SU-DHL-6 (cell line): Measurements from ENCODE around the gene MEN1.

Source experiments
- H2AFZ ChIP-seq: fragments of 200-600 bp; sonication (generic); 2 replicates; pipeline ENCODE4 v1.6.1; 2014; ENCODE audit warnings: low read depth, mild to moderate bottlenecking, moderate library complexity, mixed read lengths, antibody characterized with exemption, low read length; ENCODE audit not compliant: severe bottlenecking
- H3F3A ChIP-seq: fragments of 200-600 bp; shearing (Covaris generic); 2 replicates; pipeline ENCODE4 v1.6.0; 2016; ENCODE audit warnings: antibody characterized with exemption, mild to moderate bottlenecking; ENCODE audit not compliant: insufficient read depth
- H3K27ac ChIP-seq: fragments of 200-600 bp; sonication (generic); 2 replicates; pipeline ENCODE4 v1.5.1; 2016; ENCODE audit warnings: low read depth, mild to moderate bottlenecking, low read length, moderate library complexity, mixed read lengths
- H3K27me3 ChIP-seq: fragments of 200-600 bp; sonication (generic), shearing (Covaris generic); 2 replicates; pipeline ENCODE4 v1.6.0; 2014; ENCODE audit warnings: mild to moderate bottlenecking, low read length
- H3K36me3 ChIP-seq: fragments of 200-600 bp; sonication (generic); 2 replicates; pipeline ENCODE4 v1.6.1; 2014; ENCODE audit warnings: mild to moderate bottlenecking, low read length, mixed read lengths
- H3K4me2 ChIP-seq: fragments of 300-600, 200-600 bp; shearing (Covaris generic), sonication (generic); 2 replicates; pipeline ENCODE4 v1.6.0; 2014; ENCODE audit warnings: low read length, low read depth, mild to moderate bottlenecking; ENCODE audit not compliant: poor library complexity, severe bottlenecking
- H3K4me3 ChIP-seq: fragments of 200-600 bp; sonication (generic); 2 replicates; pipeline ENCODE4 v1.5.1; 2014; ENCODE audit warnings: antibody characterized with exemption, low read length, mild to moderate bottlenecking, mixed read lengths; ENCODE audit not compliant: insufficient read depth, poor library complexity, severe bottlenecking
- H3K79me2 ChIP-seq: fragments of 200-600 bp; sonication (generic); 2 replicates; pipeline ENCODE4 v1.6.1; 2014; ENCODE audit warnings: mild to moderate bottlenecking, low read length, moderate library complexity; ENCODE audit not compliant: insufficient read depth
- H3K9ac ChIP-seq: fragments of 200-600 bp; sonication (generic); 2 replicates; pipeline ENCODE4 v1.7.0; 2014; ENCODE audit warnings: mild to moderate bottlenecking, low read length
- H3K9me2 ChIP-seq: fragments of 200-600 bp; sonication (generic); replicated peaks from 2 replicates; pipeline ENCODE4 v1.6.1; 2014; ENCODE audit warnings: low read length; ENCODE audit not compliant: insufficient read depth
- H3K9me3 ChIP-seq: fragments of 200-600 bp; sonication (generic); 2 replicates; pipeline ENCODE4 v1.6.1; 2014; ENCODE audit warnings: low read length, mixed read lengths; ENCODE audit not compliant: insufficient read depth
- H4K20me1 ChIP-seq: fragments of 200-600 bp; sonication (generic); 2 replicates; pipeline ENCODE4 v1.6.1; 2014; ENCODE audit warnings: low read depth, mild to moderate bottlenecking, antibody characterized with exemption, low read length, moderate library complexity, mixed read lengths
- CTCF ChIP-seq: fragments of 200-600 bp; sonication (generic); IDR thresholded peaks from one replicate; pipeline ENCODE4 v1.5.1; 2017; ENCODE audit warnings: antibody characterized with exemption, mild to moderate bottlenecking, low read length, moderate library complexity; ENCODE audit not compliant: insufficient read depth, poor library complexity, severe bottlenecking
- EZH2phosphoT487 ChIP-seq: fragments of 200-600 bp; sonication (generic), shearing (Covaris generic); conservative IDR thresholded peaks from 2 replicates; pipeline ENCODE4 v1.6.1; 2018; ENCODE audit warnings: mild to moderate bottlenecking, antibody characterized with exemption, low read length, moderate library complexity, mixed read lengths

MEN1 gene

GRCh38 chr11:64844330-64845128 is 34.2 kb upstream of the MEN1 start, which contains the start of gene CDC42BPG:
TSS of gene CDC42BPG (minus strand) at chr11:64844653. CDS start at chr11:64844569, 84 bp downstream.
- Histone ChIP-seq H3K36me3 (no peaks in the 10 kb centered on the region), H3F3A (peaks cover 30% of the 10 kb centered on the region), H3K4me2 (peak within 1 kb of the TSS; percentile 72), H3K9me2 (no peaks in the 10 kb centered on the region), H3K27ac (peak within 1 kb of the TSS; percentile 62), H3K9me3 (no peaks in the 10 kb centered on the region), H3K79me2 (no peaks in the 10 kb centered on the region; the same call in 1 of the 2 replicates), H3K27me3 (no peaks in the 10 kb centered on the region), H2AFZ (peak within 1 kb of the TSS; percentile 50), H4K20me1 (no peaks in the 10 kb centered on the region), H3K4me3 (peak within 1 kb of the TSS; percentile 64), H3K9ac (peak within 1 kb of the TSS; percentile 70)
- TF ChIP-seq EZH2phosphoT487 (no peak), CTCF (peak; percentile 44)

- Histone ChIP-seq H3F3A (peaks cover 24% of the 10 kb centered on the region), H3K27ac (no peak overlapping the region), H3K27me3 (no peaks in the 10 kb centered on the region), H3K9ac (peak overlapping the region; percentile 70), H3K79me2 (no peaks in the 10 kb centered on the region; the same call in 1 of the 2 replicates), H3K36me3 (no peaks in the 10 kb centered on the region), H4K20me1 (no peaks in the 10 kb centered on the region), H3K4me2 (peak overlapping the region; percentile 72), H3K4me3 (peak overlapping the region; percentile 64), H2AFZ (peak overlapping the region; percentile 50), H3K9me2 (no peaks in the 10 kb centered on the region), H3K9me3 (no peaks in the 10 kb centered on the region)
- TF ChIP-seq CTCF = no peak
- no peak for TF ChIP-seq EZH2phosphoT487
Measured at GRCh38 chr11:64843686-64844329, 33.5 kb upstream of the MEN1 start.

- no peaks in the 10 kb centered on the region for H3K9me2 ChIP-seq
- no peak overlapping the region for H3K27ac ChIP-seq
- no peaks in the 10 kb centered on the region for H4K20me1 ChIP-seq
- H3K79me2 ChIP-seq = no peaks in the 10 kb centered on the region; the same call in 1 of the 2 replicates
- peak overlapping the region; percentile 72 for H3K4me2 ChIP-seq
- H2AFZ ChIP-seq = no peak overlapping the region
- H3K9me3 ChIP-seq = no peaks in the 10 kb centered on the region
- peak overlapping the region; percentile 70; the same call in 1 of the 2 replicates for H3K9ac ChIP-seq
- H3K27me3 ChIP-seq = no peaks in the 10 kb centered on the region
- H3K4me3 ChIP-seq = no peak overlapping the region
- peaks cover 17% of the 10 kb centered on the region for H3F3A ChIP-seq
- no peaks in the 10 kb centered on the region for H3K36me3 ChIP-seq
- TF ChIP-seq EZH2phosphoT487 (no peak), CTCF (no peak)
Measured at GRCh38 chr11:64842851-64843685, 32.7 kb upstream of the MEN1 start.
